Large intestine (tissue), 3 donors: ENCODE results near the gene CD59. TPM values are rescaled to one million over a fixed set of nuclear protein-coding genes. Genes with fewer than 3 reads are reported as not detected.

Experiments
- DNase-seq, 2 donors: peaks; one replicate each; pipeline versions ENCODE4 v3.0.0 to v3.0.0-alpha.2; 2013
- H3K27ac ChIP-seq: one replicate; pipeline ENCODE4 v1.5.1; 2013; ENCODE audit warnings: low read length
- H3K27me3 ChIP-seq: 2 replicates; pipeline ENCODE4 v1.6.1; 2013; ENCODE audit warnings: low read length; ENCODE audit not compliant: control insufficient read depth, insufficient read depth
- H3K36me3 ChIP-seq: 2 replicates; pipeline ENCODE4 v1.6.1; 2013; ENCODE audit warnings: low read length; ENCODE audit not compliant: control insufficient read depth, insufficient read depth
- H3K4me1 ChIP-seq: one replicate; pipeline ENCODE4 v1.6.1; 2013; ENCODE audit warnings: low read length; ENCODE audit not compliant: control insufficient read depth, insufficient read depth
- H3K4me3 ChIP-seq: one replicate; pipeline ENCODE4 v1.5.1; 2013; ENCODE audit warnings: low read length
- H3K9me3 ChIP-seq: one replicate; pipeline ENCODE4 v1.6.1; 2013; ENCODE audit warnings: mild to moderate bottlenecking, low read depth, low read length, moderate library complexity; ENCODE audit not compliant: control insufficient read depth
- WGBS: methylation state at CpG from one replicate; pipeline ENCODE4 v1.1.5; 2013; ENCODE audit warnings: low lambda C conversion rate; ENCODE audit not compliant: insufficient coverage; 5-methylcytosine and 5-hydroxymethylcytosine counted together
- polyA plus RNA-seq: library from polyadenylated mRNA; unstranded; fragments of 120-200 nt; gene quantifications from one replicate; pipeline ENCODE4 v1.2.1, GENCODE V29; 2013

CD59 gene
- polyA plus RNA-seq, 1 donor: 121 TPM

DNA sequence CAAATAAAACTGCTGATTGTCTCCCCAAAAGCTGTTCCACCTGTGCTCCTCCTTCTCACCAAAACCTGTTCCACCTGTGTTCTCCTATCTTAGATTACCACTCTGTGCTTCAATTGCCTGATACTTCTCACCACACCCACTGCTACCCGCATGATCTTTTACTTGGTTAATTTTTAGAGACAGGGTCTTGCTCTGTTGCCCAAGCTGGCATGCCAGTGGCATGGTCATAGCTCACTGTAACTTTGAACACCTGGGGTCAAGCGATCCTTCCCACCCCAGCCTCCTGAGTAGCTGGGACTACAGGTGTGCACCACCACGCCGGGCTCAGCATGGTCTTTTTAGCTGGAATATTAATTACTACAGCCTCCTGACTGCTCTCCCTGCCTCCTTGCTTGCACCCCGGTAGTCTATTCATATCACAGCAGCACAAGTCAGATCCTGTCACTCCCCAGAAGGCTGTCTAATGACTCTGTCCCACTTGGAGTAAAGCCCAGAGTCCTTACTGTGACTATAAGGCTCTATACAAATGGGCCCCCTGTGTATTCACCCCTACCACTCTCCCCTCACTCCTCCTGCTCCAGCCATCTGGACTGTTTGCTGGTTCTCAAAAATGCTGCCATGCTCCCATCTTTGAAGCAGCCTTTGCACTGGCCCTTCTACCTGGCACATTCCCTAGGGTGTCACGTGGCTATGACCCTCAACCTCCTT, 39.1 kb downstream of the CD59 start:
- Histone ChIP-seq H3K4me1 (peaks cover 21% of the 10 kb centered on the region), H3K27me3 (no peaks in the 10 kb centered on the region), H3K27ac (no peak overlapping the region), H3K4me3 (no peak overlapping the region), H3K9me3 (no peaks in the 10 kb centered on the region), H3K36me3 (no peaks in the 10 kb centered on the region)
- 92% methylated on average over 2 of the region's 6 CpGs for WGBS
- DNase-seq: no peak

DNA sequence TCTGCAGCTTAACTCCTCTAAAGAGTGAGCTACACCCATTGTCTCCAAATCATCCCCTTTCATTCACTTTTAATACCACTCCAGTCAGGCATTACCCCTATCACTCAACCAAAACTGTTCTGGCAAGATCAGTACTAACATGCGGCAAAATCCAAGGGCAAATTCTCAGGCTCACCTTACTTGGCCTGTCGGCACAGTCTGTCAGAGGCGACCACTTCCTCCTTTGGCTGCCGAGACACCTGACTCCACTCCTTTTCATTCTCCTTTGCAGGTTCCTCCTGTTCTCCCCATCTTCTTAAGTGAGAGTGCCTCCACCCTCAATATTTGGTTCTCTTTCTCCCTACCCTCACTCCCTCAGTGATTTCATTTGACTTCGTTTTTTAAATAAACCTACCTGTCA, 39.8 kb downstream of the CD59 start:
- Histone ChIP-seq H3K27me3 (no peaks in the 10 kb centered on the region), H3K4me3 (no peak overlapping the region), H3K36me3 (no peaks in the 10 kb centered on the region), H3K9me3 (no peaks in the 10 kb centered on the region), H3K4me1 (peaks cover 21% of the 10 kb centered on the region), H3K27ac (no peak overlapping the region)
- WGBS: 95% methylated on average over 4 of the region's 5 CpGs
- no peak for DNase-seq

DNA sequence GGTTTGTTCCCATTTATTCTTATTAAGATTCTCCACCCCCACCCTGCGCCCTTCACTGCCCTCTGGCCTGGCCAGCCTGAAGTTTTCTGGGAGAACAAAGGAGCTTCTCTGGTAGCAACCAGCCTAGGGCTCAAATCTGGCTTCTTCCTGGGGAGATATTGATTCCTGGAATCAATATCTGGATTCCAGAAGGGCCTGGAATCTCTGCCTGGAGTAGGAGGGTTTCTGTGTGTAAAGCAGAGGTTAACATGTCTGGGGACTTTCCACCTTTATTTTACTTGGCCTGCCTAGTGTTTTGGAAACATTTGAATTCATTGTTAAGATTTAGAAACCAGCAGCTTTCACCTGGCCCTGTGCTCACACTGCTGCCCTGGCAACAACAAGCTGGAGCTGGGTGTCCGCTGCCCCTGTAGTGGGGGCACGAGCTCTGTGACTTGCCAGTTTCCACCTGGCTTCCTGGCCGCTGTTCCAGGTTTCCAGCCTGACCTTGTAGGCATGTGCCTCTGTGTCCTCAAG, 41.1 kb downstream of the CD59 start:
- H3K9me3 ChIP-seq: no peaks in the 10 kb centered on the region
- H3K4me1 ChIP-seq: peaks cover 25% of the 10 kb centered on the region
- no peak overlapping the region for H3K27ac ChIP-seq
- no CpG with 5 or more reads among the region's 4 CpGs for WGBS
- no peaks in the 10 kb centered on the region for H3K27me3 ChIP-seq
- H3K4me3 ChIP-seq: no peak overlapping the region
- H3K36me3 ChIP-seq: no peaks in the 10 kb centered on the region
- no peak for DNase-seq

DNA sequence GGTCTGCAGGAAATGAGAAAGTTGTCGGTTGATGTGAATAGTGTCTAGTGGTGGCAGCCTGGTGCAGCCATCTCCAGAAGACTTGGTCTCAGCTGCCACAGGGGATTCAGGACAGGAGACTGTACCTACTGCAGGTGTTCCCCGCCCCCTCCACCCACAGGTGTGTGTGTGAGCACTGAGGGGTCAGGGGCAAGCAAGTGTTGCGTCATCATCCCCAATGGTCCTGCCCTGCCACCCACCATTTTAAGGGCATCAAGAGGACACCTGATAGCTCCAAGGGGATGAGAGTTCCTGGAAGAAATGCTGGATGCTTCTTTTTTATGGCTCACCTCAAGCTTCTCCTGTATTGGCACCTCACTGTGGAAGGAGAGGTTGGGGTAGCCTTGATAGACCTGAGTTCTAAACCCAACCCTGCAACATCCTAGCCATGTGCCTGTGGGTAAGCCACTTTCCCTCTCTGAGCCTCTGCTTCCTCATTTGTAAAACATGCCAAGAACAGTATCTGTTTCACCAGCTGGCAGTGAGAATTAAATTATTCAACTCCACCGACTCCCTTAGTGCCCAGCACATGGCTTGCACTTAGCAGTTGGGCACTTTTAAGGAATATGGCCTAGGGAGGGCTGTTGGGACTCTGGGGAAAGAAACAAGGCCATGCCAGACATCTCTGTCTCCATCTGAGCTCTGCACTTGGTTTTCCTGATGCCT, 41.7 kb downstream of the CD59 start:
- H3K36me3 ChIP-seq: no peaks in the 10 kb centered on the region
- WGBS: no CpG with 5 or more reads among the region's 4 CpGs
- no peak overlapping the region for H3K4me3 ChIP-seq
- no peaks in the 10 kb centered on the region for H3K27me3 ChIP-seq
- no peak overlapping the region for H3K27ac ChIP-seq
- no peaks in the 10 kb centered on the region for H3K9me3 ChIP-seq
- peaks cover 22% of the 10 kb centered on the region for H3K4me1 ChIP-seq
- DNase-seq: no peak

DNA sequence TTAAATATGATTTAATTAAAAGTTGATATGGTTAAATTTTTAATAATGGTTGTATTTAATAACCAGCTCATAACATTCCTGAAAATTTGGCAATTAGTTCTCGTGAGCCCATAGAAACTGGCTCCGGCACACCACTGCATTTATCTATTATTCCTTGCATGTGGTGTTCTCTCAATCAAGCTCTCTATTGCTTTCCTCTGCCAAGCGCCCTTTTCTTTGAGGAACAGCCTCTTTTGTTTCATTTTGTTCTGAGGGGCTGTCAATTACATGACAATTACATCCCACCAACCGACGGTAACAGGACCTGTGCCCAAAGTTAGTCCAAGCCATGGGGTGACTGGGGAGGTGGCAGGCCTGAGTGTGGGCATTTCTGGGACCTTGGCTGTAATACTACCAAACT, 43.7 kb downstream of the CD59 start:
- Histone ChIP-seq H3K27ac (no peak overlapping the region), H3K36me3 (no peaks in the 10 kb centered on the region), H3K4me3 (no peak overlapping the region), H3K27me3 (no peaks in the 10 kb centered on the region), H3K4me1 (peaks cover 22% of the 10 kb centered on the region), H3K9me3 (no peaks in the 10 kb centered on the region)
- no peak for DNase-seq
- no CpG with 5 or more reads among the region's 5 CpGs for whole genome bisulfite sequencing

DNA sequence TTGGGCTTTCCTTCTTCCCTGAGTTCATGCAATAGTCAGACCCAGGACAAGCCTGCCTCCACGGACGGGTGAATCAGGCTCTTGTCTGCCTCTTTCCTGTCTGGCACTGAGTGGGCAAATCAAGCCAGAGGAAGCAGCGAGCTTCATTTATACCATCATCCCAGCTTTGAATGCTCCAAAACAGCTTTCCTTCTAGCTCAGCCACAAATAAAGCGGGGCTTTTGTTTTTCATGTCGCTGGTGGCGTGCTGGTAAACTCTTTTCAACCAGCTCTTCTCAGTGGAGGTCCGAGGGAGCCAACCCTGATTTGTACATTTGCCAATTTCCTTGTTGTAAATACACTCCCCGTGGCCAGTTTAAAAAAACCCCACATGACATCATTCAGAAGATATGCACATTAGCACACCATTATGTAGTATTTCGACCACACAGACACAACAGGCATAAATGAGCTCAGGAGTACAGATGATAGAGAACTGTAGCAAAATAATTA, 44.2 kb downstream of the CD59 start:
- whole genome bisulfite sequencing: 0% methylated on average over 1 of the region's 9 CpGs
- Histone ChIP-seq H3K9me3 (no peaks in the 10 kb centered on the region), H3K36me3 (no peaks in the 10 kb centered on the region), H3K4me3 (no peak overlapping the region), H3K4me1 (peaks cover 22% of the 10 kb centered on the region), H3K27ac (peak overlapping the region; percentile 17), H3K27me3 (no peaks in the 10 kb centered on the region)
- DNase-seq: peak; percentile 56 to 72

DNA sequence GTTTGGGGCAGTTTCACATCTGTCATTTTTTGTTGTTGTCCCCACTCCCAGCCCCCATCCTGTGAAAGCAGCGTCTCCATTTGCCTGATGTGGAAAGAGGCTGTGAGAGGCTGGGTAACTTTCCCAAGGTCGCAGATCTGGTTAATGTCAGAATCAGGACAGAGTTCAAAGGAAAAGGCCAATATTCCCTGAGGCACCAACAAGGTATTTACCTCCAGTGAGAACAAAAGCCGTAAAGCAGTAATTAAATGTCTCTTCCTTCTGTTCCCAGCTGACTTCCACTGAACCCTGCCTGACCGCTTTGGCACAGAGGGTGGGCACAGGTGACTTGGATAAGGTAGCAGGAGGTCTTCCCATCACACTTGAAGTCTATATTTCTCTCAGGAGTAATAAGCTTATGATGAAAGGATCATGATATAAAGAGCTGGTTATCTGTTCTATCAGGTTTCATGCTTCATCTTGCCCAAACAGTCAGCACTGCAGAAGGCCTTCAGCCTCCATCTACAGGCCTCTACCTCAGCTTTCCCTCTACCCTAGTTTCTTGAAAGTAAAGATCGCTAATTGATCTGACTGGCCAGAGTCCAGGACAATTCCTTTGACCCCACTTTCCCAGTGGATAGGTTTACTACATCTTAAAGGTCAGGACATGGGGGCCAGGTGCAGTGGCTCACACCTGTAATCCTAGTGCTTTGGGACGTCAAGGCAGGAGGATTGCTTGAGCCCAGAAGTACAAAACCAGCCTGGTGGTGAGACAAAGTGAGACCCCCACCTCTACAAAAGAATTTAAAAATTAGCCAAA, 45.0 kb downstream of the CD59 start:
- Histone ChIP-seq H3K27ac (peak overlapping the region; percentile 17), H3K36me3 (no peaks in the 10 kb centered on the region), H3K9me3 (no peaks in the 10 kb centered on the region), H3K4me1 (peaks cover 22% of the 10 kb centered on the region), H3K4me3 (no peak overlapping the region), H3K27me3 (no peaks in the 10 kb centered on the region)
- peak; percentile 17 to 64 for DNase-seq
- WGBS: 27% methylated on average over 2 of the region's 6 CpGs

DNA sequence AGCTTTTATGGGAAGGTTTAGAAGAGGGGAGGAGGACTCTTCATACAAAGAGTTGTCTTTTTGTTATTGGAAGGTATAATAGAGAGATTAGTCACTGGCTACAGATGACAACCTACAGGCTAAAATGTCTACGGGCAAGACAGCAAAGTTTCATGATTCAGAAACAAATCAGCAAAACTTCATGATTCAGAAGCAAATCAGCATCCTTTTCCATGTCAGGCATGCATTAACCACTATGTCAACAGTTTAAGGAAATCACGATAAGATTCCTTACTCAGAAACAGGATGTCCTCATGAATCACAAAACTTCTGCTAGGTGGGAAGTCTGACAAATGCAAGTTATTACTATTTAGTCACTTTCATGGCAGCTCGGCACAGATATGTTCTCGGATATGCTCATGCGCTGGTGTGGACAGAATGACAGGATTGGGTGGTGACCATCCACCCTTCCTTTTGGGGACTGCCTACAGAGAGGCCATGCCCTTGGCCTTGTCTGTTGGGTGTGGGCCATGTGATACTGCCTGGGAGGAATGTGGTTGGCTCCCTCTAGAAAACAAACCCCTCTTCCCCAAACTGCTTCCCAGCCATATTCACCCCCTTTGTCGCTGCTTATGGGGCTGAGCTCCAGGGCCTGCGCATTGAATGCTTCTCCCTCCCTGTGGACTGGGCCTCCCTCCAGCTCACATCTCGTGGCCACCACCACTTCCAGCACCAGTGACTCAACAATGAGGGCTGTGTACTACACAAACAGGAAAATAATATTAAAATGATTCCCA, 45.7 kb downstream of the CD59 start:
- WGBS: 0% methylated on average over 1 of the region's 8 CpGs
- no peaks in the 10 kb centered on the region for H3K36me3 ChIP-seq
- H3K27me3 ChIP-seq: no peaks in the 10 kb centered on the region
- peaks cover 22% of the 10 kb centered on the region for H3K4me1 ChIP-seq
- peak in 1 of 2 donors; percentile 24 for DNase-seq
- H3K4me3 ChIP-seq: no peak overlapping the region
- H3K9me3 ChIP-seq: no peaks in the 10 kb centered on the region
- peak overlapping the region; percentile 2 for H3K27ac ChIP-seq

DNA sequence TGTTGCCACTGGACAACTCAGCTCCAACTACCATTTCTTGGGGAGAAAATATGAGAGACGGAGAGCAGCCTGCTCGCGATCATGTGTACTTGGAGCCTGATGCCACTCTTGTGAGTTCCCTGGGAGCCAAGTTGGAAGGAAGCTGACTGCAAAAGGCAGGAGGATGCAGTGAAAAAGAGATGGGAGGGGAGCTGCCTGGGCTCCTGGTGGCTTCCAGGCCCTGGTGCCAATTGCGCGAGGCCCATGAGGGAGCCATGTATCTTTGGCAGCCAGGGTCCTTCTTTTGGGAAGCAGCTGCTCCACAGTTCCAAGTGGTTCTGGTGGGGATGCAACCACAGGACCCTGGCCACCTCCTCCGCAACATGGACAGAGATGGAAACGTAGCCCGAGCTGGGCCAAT, 46.7 kb downstream of the CD59 start:
- Histone ChIP-seq H3K4me3 (no peak overlapping the region), H3K36me3 (no peaks in the 10 kb centered on the region), H3K4me1 (peaks cover 22% of the 10 kb centered on the region), H3K27me3 (no peaks in the 10 kb centered on the region), H3K9me3 (no peaks in the 10 kb centered on the region), H3K27ac (no peak overlapping the region)
- no CpG with 5 or more reads among the region's 8 CpGs for whole genome bisulfite sequencing
- no peak for DNase-seq
